Neural cell (in vitro differentiated cells): ENCODE data around the gene RYR2. TPM values are rescaled to one million over a fixed set of nuclear protein-coding genes. Genes with fewer than 3 reads are reported as not detected.

Source experiments
- H2AFZ ChIP-seq: fragments of 200-600, 300-800 bp; sonication (generic), shearing (Covaris generic); 2 replicates; pipeline ENCODE4 v1.6.0; 2014; ENCODE audit warnings: low read depth, mild to moderate bottlenecking, antibody characterized with exemption, low read length, moderate library complexity
- H3F3A ChIP-seq: fragments of 200-600 bp; shearing (Covaris generic); 2 replicates; pipeline ENCODE4 v1.6.1; 2016; ENCODE audit warnings: mild to moderate bottlenecking, moderate library complexity, mixed read lengths, antibody characterized with exemption, low read length; ENCODE audit not compliant: insufficient read depth, poor library complexity, severe bottlenecking
- H3K27ac ChIP-seq: fragments of 200-600, 300-800 bp; sonication (generic), shearing (Covaris generic); 2 replicates; pipeline ENCODE4 v1.5.1; 2014; ENCODE audit warnings: mild to moderate bottlenecking, low read length, moderate library complexity
- H3K27me3 ChIP-seq: fragments of 300-800, 200-600 bp; sonication (generic), shearing (Covaris generic); 2 replicates; pipeline ENCODE4 v1.6.0; 2014; ENCODE audit warnings: mild to moderate bottlenecking, low read depth, low read length, moderate library complexity; ENCODE audit not compliant: insufficient read depth
- H3K36me3 ChIP-seq: fragments of 300-800, 200-600 bp; sonication (generic), shearing (Covaris generic); 2 replicates; pipeline ENCODE4 v1.5.1; 2014; ENCODE audit warnings: mild to moderate bottlenecking, antibody characterized with exemption, low read length, moderate library complexity; ENCODE audit not compliant: insufficient read depth
- H3K4me2 ChIP-seq: fragments of 300-800, 200-600 bp; sonication (generic), shearing (Covaris generic); 2 replicates; pipeline ENCODE4 v1.6.0; 2014; ENCODE audit warnings: mild to moderate bottlenecking, low read length
- H3K4me3 ChIP-seq: fragments of 300-800, 200-600 bp; sonication (generic), shearing (Covaris generic); 2 replicates; pipeline ENCODE4 v1.5.1; 2014; ENCODE audit warnings: mild to moderate bottlenecking, low read length, moderate library complexity
- H3K79me2 ChIP-seq: fragments of 200-600 bp; shearing (Covaris generic); replicated peaks from 2 replicates; pipeline ENCODE4 v1.6.0; 2014; ENCODE audit warnings: mild to moderate bottlenecking, low read length, moderate library complexity; ENCODE audit not compliant: insufficient read depth
- H3K9ac ChIP-seq: fragments of 300-800, 200-600 bp; sonication (generic), shearing (Covaris generic); 2 replicates; pipeline ENCODE4 v1.6.1; 2016; ENCODE audit warnings: mild to moderate bottlenecking, low read length, mixed read lengths
- H3K9me2 ChIP-seq: fragments of 200-600 bp; shearing (Covaris generic); 2 replicates; pipeline ENCODE4 v1.6.1; 2016; ENCODE audit warnings: mild to moderate bottlenecking, low read length, mixed read lengths; ENCODE audit not compliant: insufficient read depth
- H3K9me3 ChIP-seq: fragments of 200-600, 300-800 bp; sonication (generic), shearing (Covaris generic); 2 replicates; pipeline ENCODE4 v1.6.1; 2016; ENCODE audit warnings: mild to moderate bottlenecking, mixed run types, low read length, moderate library complexity, mixed read lengths
- H4K20me1 ChIP-seq: fragments of 200-600 bp; shearing (Covaris generic); 2 replicates; pipeline ENCODE4 v1.6.1; 2016; ENCODE audit warnings: mild to moderate bottlenecking, mixed run types; ENCODE audit not compliant: insufficient read depth
- CTCF ChIP-seq: fragments of 450-650 bp; IDR thresholded peaks from 2 replicates; pipeline ENCODE4 v1.5.1; 2014; ENCODE audit warnings: antibody characterized with exemption, mild to moderate bottlenecking, moderate library complexity; ENCODE audit not compliant: poor library complexity, severe bottlenecking
- EP300 ChIP-seq: fragments of 450-650 bp; conservative IDR thresholded peaks from 2 replicates; pipeline ENCODE4 v1.6.1; 2014; ENCODE audit warnings: antibody characterized with exemption, mild to moderate bottlenecking, moderate library complexity; ENCODE audit not compliant: poor library complexity, severe bottlenecking
- EZH2 ChIP-seq: fragments of 200-600, 300-800 bp; shearing (Covaris generic), sonication (generic); IDR thresholded peaks from 2 replicates; pipeline ENCODE4 v1.6.1; 2014; ENCODE audit warnings: antibody characterized with exemption, low read length, borderline replicate concordance, mild to moderate bottlenecking; ENCODE audit not compliant: insufficient read depth, poor library complexity, severe bottlenecking
- MXI1 ChIP-seq: fragments of 450-650 bp; conservative IDR thresholded peaks from 2 replicates; pipeline ENCODE4 v1.6.1; 2014; ENCODE audit warnings: antibody characterized with exemption, mild to moderate bottlenecking; ENCODE audit not compliant: poor library complexity, severe bottlenecking
- POLR2AphosphoS5 ChIP-seq: IDR thresholded peaks from 2 replicates; pipeline ENCODE4 v1.6.1; 2012
- RAD21 ChIP-seq: fragments of 450-650 bp; conservative IDR thresholded peaks from 2 replicates; pipeline ENCODE4 v1.6.1; 2014; ENCODE audit warnings: antibody characterized with exemption, mild to moderate bottlenecking, moderate library complexity
- REST ChIP-seq: IDR thresholded peaks from 2 replicates; pipeline ENCODE4 v1.6.1; 2012; ENCODE audit warnings: borderline replicate concordance
- SMC3 ChIP-seq: fragments of 450-650 bp; conservative IDR thresholded peaks from 2 replicates; pipeline ENCODE4 v1.6.1; 2014; ENCODE audit warnings: antibody characterized with exemption, mild to moderate bottlenecking, moderate library complexity; ENCODE audit not compliant: poor library complexity
- TAF1 ChIP-seq: IDR thresholded peaks from 2 replicates; pipeline ENCODE4 v1.6.1; 2012; ENCODE audit warnings: low read depth
- polyA plus RNA-seq: library from polyadenylated mRNA; depleted of rRNA; stranded (reverse); fragments of >200 nt; gene quantifications from 2 replicates; pipeline ENCODE4 v1.2.3, GENCODE V29; 2014

RYR2 gene
- polyA plus RNA-seq, 1 donor from 2014 or later: 3.8 TPM

GRCh38 chr1:237712082-237712481 lies 670.1 kb downstream of the RYR2 start:
- Histone ChIP-seq H3K79me2 (no peaks in the 10 kb centered on the region), H3K27ac (no peak overlapping the region), H3K36me3 (no peaks in the 10 kb centered on the region), H3K9ac (no peak overlapping the region), H3K9me3 (no peaks in the 10 kb centered on the region), H3K27me3 (no peaks in the 10 kb centered on the region), H4K20me1 (no peaks in the 10 kb centered on the region), H3K9me2 (no peaks in the 10 kb centered on the region), H3K4me2 (no peak overlapping the region), H3F3A (peaks cover 2% of the 10 kb centered on the region), H3K4me3 (no peak overlapping the region), H2AFZ (no peak overlapping the region)
- TF ChIP-seq RAD21: no peak
- no peak for TF ChIP-seq POLR2AphosphoS5
- TF ChIP-seq CTCF: no peak
- no peak for TF ChIP-seq EZH2
- TF ChIP-seq REST: no peak
- TF ChIP-seq EP300: no peak
- TF ChIP-seq MXI1: no peak
- TF ChIP-seq TAF1: no peak
- no peak for TF ChIP-seq SMC3

GRCh38 chr1:237712586-237713157 lies 670.7 kb downstream of the RYR2 start:
- Histone ChIP-seq H3K9me2 (no peaks in the 10 kb centered on the region), H3K4me3 (no peak overlapping the region), H3K9me3 (no peaks in the 10 kb centered on the region), H3K4me2 (no peak overlapping the region), H3K27ac (no peak overlapping the region), H3K27me3 (no peaks in the 10 kb centered on the region), H3K36me3 (no peaks in the 10 kb centered on the region), H3K79me2 (no peaks in the 10 kb centered on the region), H4K20me1 (no peaks in the 10 kb centered on the region), H2AFZ (no peak overlapping the region), H3K9ac (no peak overlapping the region), H3F3A (peaks cover 2% of the 10 kb centered on the region)
- TF ChIP-seq EP300 (no peak), TAF1 (no peak), SMC3 (no peak), RAD21 (no peak), EZH2 (no peak), POLR2AphosphoS5 (no peak), MXI1 (no peak), REST (no peak), CTCF (no peak)
